HEK293T (cell line): ENCODE data around the gene HPS3.

Source experiments
- CTCF ChIA-PET: fragments of 350-600 bp; formaldehyde crosslinking; extraction: SDS; loops from one replicate; lab custom pipeline; 2021; ENCODE audit warnings: antibody characterized with exemption, inconsistent platforms; lab: Yijun Ruan, JAX
- POLR2A ChIA-PET: fragments of 350-600 bp; formaldehyde crosslinking; extraction: SDS; loops from one replicate; lab custom pipeline; 2020; ENCODE audit warnings: antibody characterized with exemption, inconsistent platforms; lab: Yijun Ruan, JAX
- DNase-seq: peaks from one replicate; pipeline ENCODE4 v3.0.0; 2012; ENCODE audit warnings: mixed read lengths; ENCODE audit errors: extremely low spot score
- ARNT ChIP-seq: fragments of 450-650 bp; IDR thresholded peaks from 2 replicates; pipeline ENCODE4 v1.6.1; 2017; ENCODE audit warnings: mild to moderate bottlenecking
- BHLHE40 ChIP-seq: fragments of 450-650 bp; IDR thresholded peaks from 2 replicates; pipeline ENCODE4 v1.6.1; 2016; ENCODE audit warnings: mild to moderate bottlenecking, moderate library complexity, borderline replicate concordance
- CTBP1 ChIP-seq: fragments of 450-650 bp; IDR thresholded peaks from 2 replicates; pipeline ENCODE4 v1.6.1; 2016; ENCODE audit warnings: borderline replicate concordance
- ELF4 ChIP-seq: fragments of 450-650 bp; IDR thresholded peaks from 2 replicates; pipeline ENCODE4 v1.6.1; 2017; ENCODE audit warnings: antibody characterized with exemption
- FOXA1 ChIP-seq: fragments of 450-650 bp; IDR thresholded peaks from 2 replicates; pipeline ENCODE4 v1.6.1; 2016; ENCODE audit warnings: mild to moderate bottlenecking
- FOXK2 ChIP-seq: fragments of 450-650 bp; IDR thresholded peaks from 2 replicates; pipeline ENCODE4 v1.6.1; 2016; ENCODE audit warnings: mild to moderate bottlenecking
- FOXM1 ChIP-seq: fragments of 450-650 bp; IDR thresholded peaks from 2 replicates; pipeline ENCODE4 v1.6.1; 2017; ENCODE audit warnings: mild to moderate bottlenecking, borderline replicate concordance
- HDGF ChIP-seq: fragments of 450-650 bp; IDR thresholded peaks from 2 replicates; pipeline ENCODE4 v1.6.1; 2017; ENCODE audit warnings: antibody characterized with exemption, borderline replicate concordance
- L3MBTL2 ChIP-seq: fragments of 450-650 bp; conservative IDR thresholded peaks from 2 replicates; pipeline ENCODE4 v1.6.1; 2016; ENCODE audit warnings: mild to moderate bottlenecking
- LEF1 ChIP-seq: fragments of 450-650 bp; IDR thresholded peaks from 2 replicates; pipeline ENCODE4 v1.6.1; 2017; ENCODE audit warnings: mild to moderate bottlenecking, borderline replicate concordance
- NFRKB ChIP-seq: fragments of 450-650 bp; IDR thresholded peaks from 2 replicates; pipeline ENCODE4 v1.6.1; 2016; ENCODE audit warnings: mild to moderate bottlenecking, moderate library complexity
- SP1 ChIP-seq: fragments of 450-650 bp; IDR thresholded peaks from 2 replicates; pipeline ENCODE4 v1.6.1; 2017
- SUZ12 ChIP-seq: fragments of 450-650 bp; IDR thresholded peaks from 2 replicates; pipeline ENCODE4 v1.6.1; 2016; ENCODE audit warnings: mild to moderate bottlenecking
- TARDBP ChIP-seq: fragments of 450-650 bp; IDR thresholded peaks from 2 replicates; pipeline ENCODE4 v1.6.1; 2016
- ZNF384 ChIP-seq: fragments of 450-650 bp; IDR thresholded peaks from 2 replicates; pipeline ENCODE4 v1.6.1; 2016
- TF ChIP-seq, protein P1 (sequence below): fragments of 450-650 bp; IDR thresholded peaks from 2 replicates; pipeline ENCODE4 v1.6.1; 2016

Gene HPS3

GRCh38 chr3:149120051-149120972 is 9.1 kb upstream of the HPS3 start:
- POLR2A ChIA-PET = interaction anchor here (0.5 to 1.0 kb wide), 2 partner anchors 10 to 138 kb away, joined by 3 read pairs; no protein-coding TSS in a partner anchor
- TF ChIP-seq ARNT = no peak
- no peak for TF ChIP-seq HDGF
- TF ChIP-seq SP1 = no peak
- no peak for TF ChIP-seq ELF4
- no peak for TF ChIP-seq LEF1
- no peak for TF ChIP-seq FOXM1
- TF ChIP-seq FOXK2 = no peak
- no peak for TF ChIP-seq ZNF384
- no peak for TF ChIP-seq L3MBTL2
- TF ChIP-seq BHLHE40 = no peak
- TF ChIP-seq CTBP1 = no peak
- DNase-seq = peak; percentile 42
- CTCF ChIA-PET = interaction anchor here (0.6 to 2.5 kb wide), 13 partner anchors 8 to 178 kb away, joined by 3 to 11 read pairs (median 4); no protein-coding TSS in a partner anchor

DNA sequence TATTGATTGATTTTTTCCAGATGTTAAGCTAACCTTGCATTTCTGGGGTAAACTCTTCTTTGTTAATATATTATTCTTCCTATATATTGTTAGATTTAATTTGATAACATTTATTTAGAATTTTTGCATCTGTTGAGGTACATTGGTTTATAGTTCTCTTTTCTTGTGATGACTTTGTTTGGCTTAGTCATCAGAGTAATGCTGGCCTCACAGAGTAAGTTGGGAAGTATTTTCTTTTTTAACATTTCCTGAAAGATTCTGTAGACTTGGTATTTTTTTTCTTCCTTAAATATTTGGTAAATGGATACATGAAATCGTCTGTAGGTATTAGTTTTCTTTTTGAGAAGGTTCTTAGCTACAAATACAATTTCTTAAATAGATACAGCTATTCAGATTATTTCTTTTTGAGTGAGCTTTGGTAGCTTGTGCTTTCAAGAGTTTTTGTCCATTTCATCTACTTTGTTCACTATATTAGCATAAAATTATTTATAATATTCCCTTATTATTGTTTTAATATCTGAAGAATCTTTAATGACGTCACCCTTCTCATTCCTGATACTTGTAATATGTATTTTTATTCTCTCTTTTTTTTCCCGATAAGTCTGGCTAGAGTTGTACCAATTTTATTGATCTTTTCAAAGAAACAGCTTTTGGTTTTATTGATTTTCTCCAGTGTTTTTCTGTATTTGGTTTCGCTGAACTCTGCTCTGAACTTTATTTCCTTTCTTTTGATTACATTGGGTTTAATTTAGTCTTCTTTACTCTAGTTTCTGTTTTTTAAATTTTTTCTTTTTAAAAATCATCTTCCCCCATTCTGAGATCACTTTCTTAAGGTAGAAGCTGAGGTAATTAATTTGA is 6.5 kb upstream of the HPS3 start:
- ChIA-PET CTCF (interaction anchor here (0.5 to 0.6 kb wide), 3 partner anchors 148 to 804 kb away, joined by 3 to 6 read pairs (median 4); no protein-coding TSS in a partner anchor), POLR2A (no interaction called here)
- no peak for TF ChIP-seq CTBP1
- TF ChIP-seq BHLHE40 = no peak
- no peak for TF ChIP-seq FOXK2
- no peak for TF ChIP-seq NFRKB
- no peak for TF ChIP-seq ZNF384
- no peak for TF ChIP-seq ARNT
- TF ChIP-seq ELF4 = no peak
- no peak for TF ChIP-seq HDGF
- TF ChIP-seq FOXA1 = no peak
- TF ChIP-seq L3MBTL2 = no peak
- TF ChIP-seq FOXM1 = no peak
- TF ChIP-seq, protein P1, sequence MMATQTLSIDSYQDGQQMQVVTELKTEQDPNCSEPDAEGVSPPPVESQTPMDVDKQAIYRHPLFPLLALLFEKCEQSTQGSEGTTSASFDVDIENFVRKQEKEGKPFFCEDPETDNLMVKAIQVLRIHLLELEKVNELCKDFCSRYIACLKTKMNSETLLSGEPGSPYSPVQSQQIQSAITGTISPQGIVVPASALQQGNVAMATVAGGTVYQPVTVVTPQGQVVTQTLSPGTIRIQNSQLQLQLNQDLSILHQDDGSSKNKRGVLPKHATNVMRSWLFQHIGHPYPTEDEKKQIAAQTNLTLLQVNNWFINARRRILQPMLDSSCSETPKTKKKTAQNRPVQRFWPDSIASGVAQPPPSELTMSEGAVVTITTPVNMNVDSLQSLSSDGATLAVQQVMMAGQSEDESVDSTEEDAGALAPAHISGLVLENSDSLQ = no peak
- no peak for TF ChIP-seq SP1
- no peak for TF ChIP-seq SUZ12
- TF ChIP-seq TARDBP = no peak
- DNase-seq = no peak

GRCh38 chr3:149128821-149129220 is 617 bp upstream of the HPS3 start:
- POLR2A ChIA-PET = no interaction called here
- TF ChIP-seq FOXM1 = no peak
- TF ChIP-seq, protein P1 = peak; percentile 37; the same call in 1 of the 2 replicates
- no peak for TF ChIP-seq BHLHE40
- CTCF ChIA-PET = interaction anchor here (1.4 kb wide), 1 partner anchor 8 kb away, joined by 3 read pairs; no protein-coding TSS in a partner anchor
- DNase-seq = no peak

- no peak for DNase-seq
- ChIA-PET POLR2A (no interaction called here), CTCF (no interaction called here)
- TF ChIP-seq HDGF (no peak), FOXK2 (no peak)
- TF ChIP-seq, protein P1 = no peak
These were observed 2.2 kb downstream of the HPS3 start for GRCh38 chr3:149131589-149131988.

DNA sequence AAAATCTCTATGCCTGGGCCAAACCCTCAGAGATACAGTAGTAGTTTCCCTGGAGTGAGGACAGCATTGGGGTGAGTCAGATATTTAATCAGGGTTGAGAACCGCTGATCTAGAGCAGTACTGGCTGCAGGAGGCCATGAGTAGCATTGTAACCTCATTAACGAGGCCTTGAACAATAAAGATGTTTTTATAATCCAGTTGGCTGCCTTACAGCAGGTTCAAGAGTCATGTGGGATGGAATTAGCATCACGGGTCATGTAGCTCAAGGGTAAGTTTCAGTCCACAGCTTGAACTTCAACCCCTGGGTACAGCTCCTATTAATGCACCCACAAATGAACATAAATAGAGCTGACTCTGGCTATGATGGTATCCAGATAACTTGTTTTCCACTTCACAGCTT is 5.1 kb downstream of the HPS3 start:
- no peak for TF ChIP-seq FOXM1
- no peak for TF ChIP-seq CTBP1
- TF ChIP-seq FOXA1 = no peak
- TF ChIP-seq BHLHE40 = no peak
- no peak for TF ChIP-seq LEF1
- TF ChIP-seq ZNF384 = no peak
- no peak for TF ChIP-seq L3MBTL2
- TF ChIP-seq SP1 = no peak
- no peak for TF ChIP-seq HDGF
- TF ChIP-seq FOXK2 = no peak
- ChIA-PET POLR2A (interaction anchor here (1.4 kb wide), 1 partner anchor 13 kb away, joined by 4 read pairs; no protein-coding TSS in a partner anchor), CTCF (no interaction called here)
- no peak for DNase-seq

- ChIA-PET POLR2A (no interaction called here), CTCF (no interaction called here)
- TF ChIP-seq LEF1 (no peak), FOXM1 (no peak), TARDBP (no peak), HDGF (no peak), CTBP1 (no peak), ELF4 (no peak), ZNF384 (no peak), NFRKB (no peak), ARNT (no peak), FOXA1 (no peak), FOXK2 (no peak), SUZ12 (no peak), BHLHE40 (no peak), SP1 (no peak), L3MBTL2 (no peak)
- TF ChIP-seq, protein P1 = no peak
- DNase-seq = no peak
These were observed 13.2 kb downstream of the HPS3 start for GRCh38 chr3:149142682-149143081.
